T-helper 2 cell treated with Interferon-gamma antibody and Interleukin-4, amounts not matched to agents 100 ng/mL and 5 ng/mL, for 36 hours (primary cell): ENCODE results near the gene CAMSAP3. TPM values are rescaled to one million over a fixed set of nuclear protein-coding genes. Genes with fewer than 3 reads are reported as not detected.

Experiments
- intact Hi-C: fragments of 100-400 bp; cut with micrococcal nuclease; formaldehyde crosslinking; loops from one replicate; pipeline ENCODE4 v1.15.1; 2023
- total RNA-seq: library from RNA; stranded (reverse); gene quantifications from 2 replicates; pipeline ENCODE4 v1.2.3, GENCODE V29; 2022

The CAMSAP3 gene, protein sequence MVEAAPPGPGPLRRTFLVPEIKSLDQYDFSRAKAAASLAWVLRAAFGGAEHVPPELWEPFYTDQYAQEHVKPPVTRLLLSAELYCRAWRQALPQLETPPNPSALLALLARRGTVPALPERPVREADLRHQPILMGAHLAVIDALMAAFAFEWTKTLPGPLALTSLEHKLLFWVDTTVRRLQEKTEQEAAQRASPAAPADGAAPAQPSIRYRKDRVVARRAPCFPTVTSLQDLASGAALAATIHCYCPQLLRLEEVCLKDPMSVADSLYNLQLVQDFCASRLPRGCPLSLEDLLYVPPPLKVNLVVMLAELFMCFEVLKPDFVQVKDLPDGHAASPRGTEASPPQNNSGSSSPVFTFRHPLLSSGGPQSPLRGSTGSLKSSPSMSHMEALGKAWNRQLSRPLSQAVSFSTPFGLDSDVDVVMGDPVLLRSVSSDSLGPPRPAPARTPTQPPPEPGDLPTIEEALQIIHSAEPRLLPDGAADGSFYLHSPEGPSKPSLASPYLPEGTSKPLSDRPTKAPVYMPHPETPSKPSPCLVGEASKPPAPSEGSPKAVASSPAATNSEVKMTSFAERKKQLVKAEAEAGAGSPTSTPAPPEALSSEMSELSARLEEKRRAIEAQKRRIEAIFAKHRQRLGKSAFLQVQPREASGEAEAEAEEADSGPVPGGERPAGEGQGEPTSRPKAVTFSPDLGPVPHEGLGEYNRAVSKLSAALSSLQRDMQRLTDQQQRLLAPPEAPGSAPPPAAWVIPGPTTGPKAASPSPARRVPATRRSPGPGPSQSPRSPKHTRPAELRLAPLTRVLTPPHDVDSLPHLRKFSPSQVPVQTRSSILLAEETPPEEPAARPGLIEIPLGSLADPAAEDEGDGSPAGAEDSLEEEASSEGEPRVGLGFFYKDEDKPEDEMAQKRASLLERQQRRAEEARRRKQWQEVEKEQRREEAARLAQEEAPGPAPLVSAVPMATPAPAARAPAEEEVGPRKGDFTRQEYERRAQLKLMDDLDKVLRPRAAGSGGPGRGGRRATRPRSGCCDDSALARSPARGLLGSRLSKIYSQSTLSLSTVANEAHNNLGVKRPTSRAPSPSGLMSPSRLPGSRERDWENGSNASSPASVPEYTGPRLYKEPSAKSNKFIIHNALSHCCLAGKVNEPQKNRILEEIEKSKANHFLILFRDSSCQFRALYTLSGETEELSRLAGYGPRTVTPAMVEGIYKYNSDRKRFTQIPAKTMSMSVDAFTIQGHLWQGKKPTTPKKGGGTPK
- 0.11 and 0.16 TPM in 2 replicates for total RNA-seq

DNA sequence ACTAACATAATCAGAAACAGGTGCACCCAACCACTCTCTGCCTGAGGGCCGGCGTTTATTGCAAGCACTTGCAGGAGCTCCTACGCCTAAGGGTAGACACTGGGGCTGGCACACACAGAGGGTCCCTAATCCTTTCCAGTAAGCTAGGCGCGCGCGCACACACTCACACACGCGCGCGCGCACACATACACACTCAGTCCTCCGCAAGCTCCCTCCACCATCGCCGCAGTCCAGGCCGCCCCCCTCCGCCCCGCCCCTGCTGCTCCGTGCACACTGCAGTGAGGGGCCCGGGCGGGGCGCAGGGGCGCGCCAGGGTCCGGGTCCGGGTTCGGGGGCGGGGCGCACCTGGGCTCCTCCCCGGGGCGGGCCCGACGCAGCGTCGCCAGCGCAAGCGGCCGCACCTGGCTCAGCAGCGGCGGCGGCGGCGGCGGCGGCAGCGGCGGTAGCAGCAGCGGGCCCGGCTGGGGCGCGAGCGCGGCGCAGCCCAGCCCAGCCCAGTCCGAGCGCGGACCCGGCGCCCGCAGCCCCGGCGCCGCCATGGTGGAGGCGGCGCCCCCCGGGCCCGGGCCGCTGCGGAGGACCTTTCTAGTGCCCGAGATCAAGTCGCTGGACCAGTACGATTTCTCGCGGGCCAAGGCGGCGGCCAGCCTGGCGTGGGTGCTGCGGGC is at the start of gene CAMSAP3:
Gene CAMSAP3 (plus strand): TSS at position 398 of the 668 bp plus-strand sequence. CDS start 140 bp downstream, at position 538.
- intact Hi-C loops = no loop called here

DNA sequence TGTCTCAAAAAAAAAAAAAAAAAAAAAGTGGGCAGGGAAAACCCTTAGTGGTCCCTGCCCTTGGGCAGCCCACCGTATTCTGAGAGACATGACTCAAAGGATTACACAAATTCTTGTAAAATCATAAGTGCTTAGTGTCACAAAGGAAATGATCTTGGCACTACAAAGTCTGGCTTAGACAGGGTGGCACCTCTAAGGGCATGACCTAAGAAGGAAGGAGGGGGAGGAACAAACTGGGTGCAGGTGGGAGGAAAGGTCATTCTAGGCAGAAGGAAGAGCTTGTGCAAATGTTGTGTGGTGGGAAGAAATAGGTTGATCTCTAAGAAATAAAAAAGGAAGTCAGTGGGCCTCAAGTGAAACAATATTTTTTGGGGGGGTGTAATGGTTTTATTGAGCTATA is 49.8 kb upstream of the CAMSAP3 start:
- intact Hi-C loops = no loop called here

DNA sequence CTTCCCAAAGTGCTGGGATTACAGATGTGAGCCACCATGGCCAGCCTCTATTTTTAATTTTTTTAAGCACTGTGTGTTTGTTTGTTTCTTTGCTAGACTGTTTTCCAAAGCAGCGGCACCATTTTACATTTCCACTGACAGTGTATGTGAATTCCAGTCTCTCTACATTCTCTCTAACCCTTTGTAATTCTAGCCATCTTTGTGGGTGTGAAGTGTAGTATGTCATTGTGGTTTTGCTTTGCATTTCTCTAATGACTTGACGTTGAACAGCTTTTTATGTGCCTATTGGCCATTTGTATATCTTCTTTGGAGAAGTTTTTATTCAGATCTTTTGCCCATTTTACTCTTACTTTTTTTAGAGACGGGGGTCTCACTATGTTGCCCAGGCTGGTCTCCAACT is 48.5 kb upstream of the CAMSAP3 start:
- intact Hi-C loops = no loop called here

DNA sequence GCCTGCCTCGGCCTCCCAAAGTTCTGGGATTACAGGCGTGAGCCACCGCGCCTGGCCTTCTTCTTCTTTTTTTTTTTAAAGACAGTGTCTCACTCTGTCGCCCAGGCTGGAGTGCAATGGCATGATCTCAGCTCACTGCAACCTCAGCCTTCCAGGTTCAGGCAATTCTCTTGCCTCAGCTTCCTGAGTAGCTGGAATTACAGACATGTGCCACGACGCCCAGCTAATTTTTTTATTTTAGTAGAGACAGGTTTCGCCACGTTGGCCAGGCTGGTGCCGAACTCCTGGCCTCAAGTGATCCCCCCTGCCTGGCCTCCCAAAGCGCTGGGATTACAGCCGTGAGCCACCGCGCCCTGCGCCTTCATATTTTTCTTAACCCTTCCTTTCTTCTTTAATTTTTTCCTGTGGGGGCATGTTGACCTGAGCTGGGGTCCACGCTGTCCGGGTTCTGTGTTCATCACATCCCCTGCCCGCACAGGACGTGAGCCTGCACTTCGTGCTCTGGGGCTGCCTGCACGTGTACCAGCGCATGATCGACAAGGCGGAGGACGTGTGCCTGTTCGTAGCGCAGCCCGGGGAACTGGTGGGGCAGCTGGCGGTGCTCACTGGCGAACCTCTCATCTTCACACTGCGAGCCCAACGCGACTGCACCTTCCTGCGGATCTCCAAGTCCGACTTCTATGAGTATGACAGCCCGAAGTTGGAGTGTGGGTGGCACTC is 46.1 kb upstream of the CAMSAP3 start:
- intact Hi-C loops = no loop called here

DNA sequence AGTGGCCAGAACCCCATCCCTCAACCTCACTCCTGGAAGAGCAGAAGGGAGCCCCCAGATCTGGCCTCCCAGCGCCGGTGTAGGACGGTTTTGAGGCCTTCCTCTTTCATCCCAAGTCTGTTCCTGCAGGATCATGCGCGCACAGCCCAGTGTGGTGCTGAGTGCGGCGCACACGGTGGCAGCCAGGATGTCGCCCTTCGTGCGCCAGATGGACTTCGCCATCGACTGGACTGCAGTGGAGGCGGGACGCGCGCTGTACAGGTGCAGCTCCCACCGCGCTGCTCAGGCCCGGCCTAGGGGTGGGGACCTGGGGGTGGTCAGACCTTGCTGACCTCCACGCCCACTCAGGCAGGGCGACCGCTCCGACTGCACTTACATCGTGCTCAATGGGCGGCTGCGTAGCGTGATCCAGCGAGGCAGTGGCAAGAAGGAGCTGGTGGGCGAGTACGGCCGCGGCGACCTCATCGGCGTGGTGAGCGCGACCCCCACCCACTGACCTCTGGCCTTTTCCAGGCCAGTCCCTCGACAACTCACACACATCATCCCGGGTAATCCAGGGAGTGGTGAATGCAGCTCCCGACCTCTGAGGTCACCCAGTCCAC is 45.4 kb upstream of the CAMSAP3 start:
- intact Hi-C loops = no loop called here

DNA sequence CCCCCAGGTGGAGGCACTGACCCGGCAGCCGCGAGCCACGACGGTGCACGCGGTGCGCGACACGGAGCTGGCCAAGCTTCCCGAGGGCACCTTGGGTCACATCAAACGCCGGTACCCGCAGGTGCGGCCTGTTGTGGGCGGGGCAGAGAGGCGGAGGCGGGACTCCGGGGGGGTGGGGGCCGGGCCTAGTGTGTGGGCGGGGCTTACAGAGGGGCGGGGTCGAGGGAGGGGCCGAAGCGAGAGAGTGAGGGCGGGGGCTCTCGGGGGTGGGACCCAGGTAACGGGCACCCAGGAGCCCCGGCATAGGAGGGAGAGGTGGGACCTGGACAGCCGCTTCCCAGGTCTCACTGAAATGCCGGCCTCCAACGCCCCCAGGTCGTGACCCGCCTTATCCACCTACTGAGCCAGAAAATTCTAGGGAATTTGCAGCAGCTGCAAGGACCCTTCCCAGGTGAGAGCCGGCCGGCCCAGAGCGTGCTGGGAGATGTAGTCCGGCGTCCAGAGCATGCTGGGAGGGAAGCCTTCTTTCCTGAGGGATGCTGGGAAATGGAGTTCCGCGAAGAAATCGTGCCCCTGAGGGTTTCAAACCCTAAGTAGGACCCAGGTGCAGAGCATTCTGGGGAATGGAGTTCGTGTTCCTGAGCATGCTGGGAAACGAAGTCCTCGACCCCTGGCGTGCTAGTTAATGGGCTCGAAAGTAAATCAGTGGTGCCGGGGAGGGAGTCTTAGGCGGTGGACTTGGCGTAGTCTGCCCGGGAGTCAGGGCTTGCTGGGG is 44.5 kb upstream of the CAMSAP3 start:
- intact Hi-C loops = no loop called here

DNA sequence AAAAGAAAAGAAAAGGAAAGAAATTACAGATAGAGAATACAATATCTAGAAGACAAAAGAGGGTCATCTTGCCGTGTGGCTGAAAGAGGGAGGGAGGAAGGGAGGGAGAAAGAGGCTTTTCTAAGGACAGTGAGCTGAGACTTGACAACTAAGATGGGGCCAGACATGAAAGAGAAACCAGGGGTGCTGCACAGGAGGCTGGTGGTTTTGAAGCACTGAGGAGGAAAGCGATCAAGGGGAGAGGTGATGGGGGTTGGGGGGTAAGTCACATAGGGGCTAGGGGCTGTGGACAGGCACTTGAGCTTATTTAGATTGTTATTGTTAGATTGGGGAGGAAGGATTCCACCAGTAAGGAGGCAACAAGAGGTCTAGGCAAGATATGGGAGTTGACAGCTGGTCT is 42.9 kb upstream of the CAMSAP3 start:
- intact Hi-C loops = no loop called here

DNA sequence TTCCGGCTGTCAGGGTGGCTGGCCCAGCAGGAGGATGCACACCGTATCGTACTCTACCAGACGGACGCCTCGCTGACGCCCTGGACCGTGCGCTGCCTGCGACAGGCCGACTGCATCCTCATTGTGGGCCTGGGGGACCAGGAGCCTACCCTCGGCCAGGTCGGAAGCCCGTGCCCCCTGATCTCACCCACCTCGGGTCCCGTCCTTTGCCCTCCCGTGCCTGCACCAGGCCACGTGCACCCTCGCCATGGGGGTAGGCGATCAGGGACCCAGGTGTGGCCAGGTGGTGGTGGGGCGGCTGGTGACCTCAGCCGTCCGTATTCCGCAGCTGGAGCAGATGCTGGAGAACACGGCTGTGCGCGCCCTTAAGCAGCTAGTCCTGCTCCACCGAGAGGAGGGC is 41.1 kb upstream of the CAMSAP3 start:
- intact Hi-C loops = no loop called here

DNA sequence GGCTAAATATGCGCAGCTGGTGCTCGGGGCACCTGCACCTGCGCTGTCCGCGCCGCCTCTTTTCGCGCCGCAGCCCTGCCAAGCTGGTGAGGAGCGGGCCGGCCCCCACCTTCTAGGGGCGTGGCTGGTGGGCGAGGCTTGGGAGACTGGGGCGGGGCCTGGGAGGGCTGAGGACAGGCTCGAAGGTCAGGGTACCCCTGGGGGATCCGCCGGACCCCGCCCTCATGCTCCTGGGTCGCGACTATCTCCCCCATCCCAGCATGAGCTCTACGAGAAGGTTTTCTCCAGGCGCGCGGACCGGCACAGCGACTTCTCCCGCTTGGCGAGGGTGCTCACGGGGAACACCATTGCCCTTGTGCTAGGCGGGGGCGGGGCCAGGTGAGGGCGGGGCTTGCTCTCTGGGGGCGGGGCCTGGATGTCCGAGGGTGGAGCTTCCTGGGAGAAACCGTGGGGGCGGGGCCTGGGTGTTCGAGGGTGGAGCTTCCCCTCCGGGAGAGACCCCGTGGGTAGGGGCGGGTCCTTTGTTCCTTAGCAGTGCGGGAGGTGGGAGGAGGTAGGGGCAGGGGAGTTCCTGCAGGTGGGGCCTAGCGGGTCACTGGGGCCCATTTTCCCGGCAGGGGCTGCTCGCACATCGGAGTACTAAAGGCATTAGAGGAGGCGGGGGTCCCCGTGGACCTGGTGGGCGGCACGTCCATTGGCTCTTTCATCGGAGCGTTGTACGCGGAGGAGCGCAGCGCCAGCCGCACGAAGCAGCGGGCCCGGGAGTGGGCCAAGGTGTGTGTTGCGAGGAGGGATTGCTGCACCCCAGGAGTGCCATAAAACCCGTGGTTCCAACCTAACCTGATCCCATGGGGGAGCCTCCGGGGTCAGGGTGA is 40.4 kb upstream of the CAMSAP3 start:
- intact Hi-C loops = no loop called here

DNA sequence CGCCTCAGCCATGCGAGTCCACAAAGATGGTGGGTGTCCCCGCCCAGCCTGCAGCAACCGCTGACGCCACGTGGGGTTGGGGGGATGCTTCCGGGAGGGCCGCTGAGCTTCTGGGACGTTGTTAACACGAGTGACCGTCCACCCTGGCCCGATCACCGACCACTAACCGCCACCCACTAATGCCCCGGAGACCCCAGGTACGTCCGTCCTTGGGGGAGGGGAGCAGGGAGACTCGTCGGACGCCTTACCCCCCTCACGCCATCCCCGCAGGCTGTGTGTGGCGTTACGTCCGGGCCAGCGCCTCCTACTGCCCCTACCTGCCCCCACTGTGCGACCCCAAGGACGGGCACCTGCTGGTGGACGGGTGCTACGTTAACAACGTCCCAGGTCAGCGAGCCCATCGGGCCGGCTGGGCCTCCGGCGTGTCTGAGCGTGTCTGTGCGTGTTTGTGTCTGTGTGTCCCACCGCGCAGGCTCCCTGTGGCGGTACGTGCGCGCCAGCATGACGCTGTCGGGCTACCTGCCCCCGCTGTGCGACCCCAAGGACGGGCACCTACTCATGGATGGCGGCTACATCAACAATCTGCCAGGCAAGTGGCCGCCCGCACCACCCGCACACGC is 38.9 kb upstream of the CAMSAP3 start:
- intact Hi-C loops = no loop called here

DNA sequence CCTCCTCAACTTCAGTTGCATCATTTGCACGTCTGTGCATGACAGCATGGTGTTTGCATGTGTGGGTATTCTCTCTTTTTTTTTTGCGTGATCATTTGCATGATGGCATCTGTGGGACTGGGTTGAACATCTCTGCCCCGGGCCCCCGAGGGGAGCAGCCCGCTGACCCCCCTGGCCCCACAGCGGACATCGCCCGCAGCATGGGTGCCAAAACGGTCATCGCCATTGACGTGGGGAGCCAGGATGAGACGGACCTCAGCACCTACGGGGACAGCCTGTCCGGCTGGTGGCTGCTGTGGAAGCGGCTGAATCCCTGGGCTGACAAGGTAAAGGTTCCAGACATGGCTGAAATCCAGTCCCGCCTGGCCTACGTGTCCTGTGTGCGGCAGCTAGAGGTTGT is 37.0 kb upstream of the CAMSAP3 start:
- intact Hi-C loops = no loop called here

DNA sequence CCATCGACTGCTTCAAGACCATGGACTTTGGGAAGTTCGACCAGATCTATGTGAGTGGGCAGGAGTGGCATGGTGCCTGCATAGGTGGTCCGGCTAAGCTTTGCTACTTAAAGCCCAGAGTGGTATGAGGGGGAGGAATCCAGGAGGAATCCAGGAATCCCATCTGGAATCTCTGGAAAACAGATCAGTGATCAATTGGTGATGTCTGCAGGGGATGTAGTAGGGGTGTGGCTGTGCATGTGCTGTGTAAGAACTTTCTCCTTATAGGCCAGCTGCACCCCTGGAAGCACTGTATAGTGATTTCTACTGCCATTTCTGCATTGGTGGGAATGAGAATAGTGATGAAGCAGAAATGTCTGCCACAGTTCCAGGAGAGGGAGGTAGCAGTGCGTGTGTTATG is 36.6 kb upstream of the CAMSAP3 start:
- intact Hi-C loops = no loop called here

DNA sequence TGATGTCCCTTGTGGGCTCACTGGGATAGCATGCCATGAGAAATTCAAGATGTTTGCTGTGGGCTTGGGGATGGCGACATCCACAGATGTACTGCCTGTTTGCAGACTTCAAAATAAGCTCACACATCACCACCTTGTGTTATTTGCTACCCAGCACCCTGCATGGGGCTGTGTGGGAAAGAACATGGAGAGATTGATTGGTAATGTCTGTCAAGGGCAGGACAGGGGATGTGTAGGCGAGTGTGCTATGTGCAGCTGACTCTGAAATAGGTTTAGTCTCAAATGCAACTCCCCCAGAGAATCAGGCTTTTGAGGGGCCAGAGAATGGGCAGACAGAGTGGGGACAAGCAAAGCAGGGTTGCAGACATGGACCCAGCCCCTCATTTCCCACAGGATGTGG is 35.4 kb upstream of the CAMSAP3 start:
- intact Hi-C loops = no loop called here

DNA sequence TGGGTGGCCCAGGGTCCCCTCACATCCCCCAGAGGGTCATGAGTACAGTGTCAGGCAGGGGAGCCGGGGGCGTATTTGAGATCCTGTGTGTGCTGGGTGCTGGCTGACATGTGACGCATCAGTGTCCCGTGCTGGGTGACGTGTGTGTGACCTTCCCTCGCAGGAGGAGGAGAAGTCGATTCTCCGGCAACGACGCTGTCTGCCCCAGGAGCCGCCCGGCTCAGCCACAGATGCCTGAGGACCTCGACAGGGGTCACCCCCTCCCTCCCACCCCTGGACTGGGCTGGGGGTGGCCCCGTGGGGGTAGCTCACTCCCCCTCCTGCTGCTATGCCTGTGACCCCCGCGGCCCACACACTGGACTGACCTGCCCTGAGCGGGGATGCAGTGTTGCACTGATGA is 34.3 kb upstream of the CAMSAP3 start:
- intact Hi-C loops = no loop called here

DNA sequence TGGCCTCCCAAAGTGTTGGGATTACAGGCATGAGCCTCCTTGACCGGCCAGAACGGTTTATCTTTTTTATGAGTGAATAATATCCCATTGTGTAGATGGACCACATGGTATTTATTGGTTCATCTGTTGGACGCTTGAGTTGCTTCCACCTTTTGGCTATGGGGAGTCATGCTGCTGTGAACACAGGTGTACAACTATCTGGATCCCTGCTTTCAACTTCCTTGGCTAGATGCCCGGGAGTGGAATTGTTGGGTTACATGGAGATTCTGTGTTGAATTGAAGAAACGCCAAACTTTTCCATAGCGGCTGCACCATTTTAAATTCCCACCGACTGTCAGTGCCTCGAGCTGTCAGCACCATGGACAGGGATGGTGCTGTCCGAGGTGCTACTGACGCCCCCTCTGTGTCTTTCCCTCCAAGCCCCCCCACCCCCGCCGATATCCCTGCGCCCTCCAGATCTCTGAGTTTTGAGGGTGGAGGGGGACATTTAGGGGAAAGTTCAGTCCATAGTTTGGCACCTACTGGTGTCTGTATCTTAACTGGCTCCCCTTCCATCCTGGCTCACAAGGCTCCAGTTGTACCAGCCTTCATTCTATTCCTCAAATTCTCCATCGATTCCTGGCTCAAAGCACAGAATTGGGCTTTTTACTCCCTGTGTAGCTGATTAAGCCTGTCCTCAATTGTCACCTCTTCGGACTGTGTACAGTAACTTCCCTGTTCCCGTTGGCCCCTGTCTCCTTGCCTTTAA is 32.8 kb upstream of the CAMSAP3 start:
- intact Hi-C loops = no loop called here

DNA sequence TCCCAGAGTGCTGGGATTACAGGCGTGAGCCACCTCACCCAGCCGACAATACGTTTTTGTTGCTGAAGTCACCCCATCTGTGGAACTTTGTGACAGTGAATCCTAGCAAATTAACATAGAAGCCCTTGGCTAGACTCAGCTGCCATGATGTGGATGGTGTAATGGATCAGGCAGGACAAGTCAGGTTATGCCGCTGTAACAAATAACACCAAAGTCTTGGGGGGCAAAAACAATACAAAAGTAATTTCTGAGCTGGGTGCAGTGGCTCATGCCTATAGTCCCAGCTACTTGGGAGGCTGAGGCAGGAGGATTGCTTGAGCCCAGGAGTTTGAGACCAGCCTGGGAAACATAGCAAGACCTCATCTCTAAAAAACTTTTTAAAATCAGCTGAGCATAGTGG is 30.8 kb upstream of the CAMSAP3 start:
- intact Hi-C loops = no loop called here

DNA sequence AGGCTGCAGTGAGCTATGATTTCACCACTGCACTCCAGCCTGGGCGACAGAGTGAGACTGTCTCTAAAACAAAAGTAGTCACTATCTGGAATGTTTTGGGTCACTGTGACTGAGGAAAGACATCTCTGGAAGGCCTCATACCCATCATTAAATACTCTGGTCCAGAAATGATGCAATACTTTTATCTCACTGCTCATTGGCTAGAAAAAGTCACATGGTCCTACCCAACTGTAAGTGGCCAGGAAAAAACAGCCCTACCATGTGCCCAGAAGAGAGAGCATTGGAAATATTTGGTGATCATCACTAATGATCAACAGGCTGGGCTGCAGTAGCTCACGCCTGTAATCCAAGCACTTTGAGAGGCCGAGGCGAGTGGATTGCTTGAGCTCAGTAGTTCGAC is 30.3 kb upstream of the CAMSAP3 start:
- intact Hi-C loops = no loop called here
